CMK (cell line): ENCODE results near the gene KRTAP26-1.

Experiments
- DNase-seq: peaks from one replicate; pipeline ENCODE4 v3.0.0-alpha.2; 2010; ENCODE audit warnings: low read depth

The KRTAP26-1 gene

GRCh38 chr21:30271156-30271555 is 49.0 kb downstream of the KRTAP26-1 start:
- DNase-seq = no peak

- DNase-seq = no peak
Measured at GRCh38 chr21:30269803-30270530, 50.1 kb downstream of the KRTAP26-1 start.
